ENCODE results near the gene ZKSCAN2. TPM values are rescaled to one million over a fixed set of nuclear protein-coding genes. Genes with fewer than 3 reads are reported as not detected.

The ZKSCAN2 gene
- polyA plus RNA-seq, 2 of the 4 experiments (the other 2 are of a cell fraction) = 2.0 to 3.4 TPM

DNA sequence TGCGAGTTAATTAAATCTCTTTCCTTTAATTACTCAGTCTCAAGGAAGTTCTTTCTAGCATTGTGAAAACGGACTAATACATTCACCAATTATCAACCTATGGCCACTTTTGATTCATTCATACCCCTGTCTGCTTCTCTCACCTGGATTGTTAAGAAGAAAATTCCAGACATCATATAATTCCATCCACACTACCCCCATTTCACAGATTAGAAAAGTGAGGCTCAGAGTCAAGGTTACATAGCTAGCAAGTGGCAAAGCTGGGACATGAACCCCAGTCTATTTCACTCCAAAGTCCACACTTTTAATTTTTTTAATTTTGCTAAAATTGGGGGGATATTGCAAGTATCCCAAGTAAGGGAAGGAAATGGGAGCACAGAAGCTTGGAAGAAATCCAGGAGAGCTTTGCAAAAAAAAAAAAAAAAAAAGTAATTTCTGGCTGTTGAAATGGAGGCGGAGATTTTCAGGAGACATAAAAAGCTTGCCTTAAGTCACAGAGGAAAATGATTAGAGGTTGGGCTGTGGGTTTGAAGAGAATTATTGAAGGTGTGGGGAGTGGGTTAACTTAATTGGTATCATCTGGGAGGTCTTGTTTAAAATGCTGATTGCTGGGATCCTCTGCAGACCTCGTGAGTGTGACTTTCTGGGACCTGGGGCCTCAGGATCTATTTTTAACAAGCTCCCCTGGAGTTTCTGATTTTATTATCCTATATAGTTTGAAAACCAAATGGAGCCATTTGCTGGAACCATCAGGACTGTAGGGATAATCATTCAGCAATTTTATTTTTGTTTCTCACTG lies 42.3 kb upstream of the ZKSCAN2 start:
- ChIA-PET CTCF (no interaction called here), POLR2A (no interaction called here)
- Histone ChIP-seq H3K4me3 (no peak overlapping the region), H3K27ac (no peak overlapping the region), H3K4me2 (no peak overlapping the region), H3K9me3 (no peaks in the 10 kb centered on the region), H3K4me1 (no peaks in the 10 kb centered on the region)
- TF ChIP-seq JUNB (IDR thresholded peaks at IDR 0.05) (no peak), ESRRA (IDR thresholded peaks at IDR 0.05; ENCODE audit: borderline replicate concordance, low read length) (no peak), CBX2 (IDR thresholded peaks at IDR 0.05; ENCODE audit: borderline replicate concordance, low read depth) (no peak), MAZ (IDR thresholded peaks at IDR 0.05; ENCODE audit: borderline replicate concordance, low read depth, low read length) (no peak), RAD21 (conservative IDR thresholded peaks at IDR 0.05 in 1 of 2, IDR thresholded peaks at IDR 0.05 in 1 of 2) (no peak), RARB (CRISPR knock-in tag; IDR thresholded peaks at IDR 0.05) (no peak), CHD4 (IDR thresholded peaks at IDR 0.05; ENCODE audit: borderline replicate concordance) (no peak), ZNF302 (CRISPR knock-in tag; IDR thresholded peaks at IDR 0.05) (no peak), CHD2 (IDR thresholded peaks at IDR 0.05; ENCODE audit: low read length, partially characterized antibody) (no peak), NPAS2 (CRISPR knock-in tag; IDR thresholded peaks at IDR 0.05; ENCODE audit: borderline replicate concordance) (no peak), BHLHE40 (IDR thresholded peaks at IDR 0.05; ENCODE audit: low read depth, low read length) (no peak), POLR2A (IDR thresholded peaks at IDR 0.05; ENCODE audit: low read length) (no peak), CEBPB (IDR thresholded peaks at IDR 0.05) (no peak)
- TF ChIP-seq, protein P1, sequence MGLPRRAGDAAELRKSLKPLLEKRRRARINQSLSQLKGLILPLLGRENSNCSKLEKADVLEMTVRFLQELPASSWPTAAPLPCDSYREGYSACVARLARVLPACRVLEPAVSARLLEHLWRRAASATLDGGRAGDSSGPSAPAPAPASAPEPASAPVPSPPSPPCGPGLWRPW (IDR thresholded peaks at IDR 0.05) = no peak
- TF ChIP-seq, protein P2, sequence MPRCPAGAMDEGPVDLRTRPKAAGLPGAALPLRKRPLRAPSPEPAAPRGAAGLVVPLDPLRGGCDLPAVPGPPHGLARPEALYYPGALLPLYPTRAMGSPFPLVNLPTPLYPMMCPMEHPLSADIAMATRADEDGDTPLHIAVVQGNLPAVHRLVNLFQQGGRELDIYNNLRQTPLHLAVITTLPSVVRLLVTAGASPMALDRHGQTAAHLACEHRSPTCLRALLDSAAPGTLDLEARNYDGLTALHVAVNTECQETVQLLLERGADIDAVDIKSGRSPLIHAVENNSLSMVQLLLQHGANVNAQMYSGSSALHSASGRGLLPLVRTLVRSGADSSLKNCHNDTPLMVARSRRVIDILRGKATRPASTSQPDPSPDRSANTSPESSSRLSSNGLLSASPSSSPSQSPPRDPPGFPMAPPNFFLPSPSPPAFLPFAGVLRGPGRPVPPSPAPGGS (IDR thresholded peaks at IDR 0.05) = no peak
- TF ChIP-seq, protein P3, sequence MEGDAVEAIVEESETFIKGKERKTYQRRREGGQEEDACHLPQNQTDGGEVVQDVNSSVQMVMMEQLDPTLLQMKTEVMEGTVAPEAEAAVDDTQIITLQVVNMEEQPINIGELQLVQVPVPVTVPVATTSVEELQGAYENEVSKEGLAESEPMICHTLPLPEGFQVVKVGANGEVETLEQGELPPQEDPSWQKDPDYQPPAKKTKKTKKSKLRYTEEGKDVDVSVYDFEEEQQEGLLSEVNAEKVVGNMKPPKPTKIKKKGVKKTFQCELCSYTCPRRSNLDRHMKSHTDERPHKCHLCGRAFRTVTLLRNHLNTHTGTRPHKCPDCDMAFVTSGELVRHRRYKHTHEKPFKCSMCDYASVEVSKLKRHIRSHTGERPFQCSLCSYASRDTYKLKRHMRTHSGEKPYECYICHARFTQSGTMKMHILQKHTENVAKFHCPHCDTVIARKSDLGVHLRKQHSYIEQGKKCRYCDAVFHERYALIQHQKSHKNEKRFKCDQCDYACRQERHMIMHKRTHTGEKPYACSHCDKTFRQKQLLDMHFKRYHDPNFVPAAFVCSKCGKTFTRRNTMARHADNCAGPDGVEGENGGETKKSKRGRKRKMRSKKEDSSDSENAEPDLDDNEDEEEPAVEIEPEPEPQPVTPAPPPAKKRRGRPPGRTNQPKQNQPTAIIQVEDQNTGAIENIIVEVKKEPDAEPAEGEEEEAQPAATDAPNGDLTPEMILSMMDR (IDR thresholded peaks at IDR 0.05) = no peak
- TF ChIP-seq, protein P4, sequence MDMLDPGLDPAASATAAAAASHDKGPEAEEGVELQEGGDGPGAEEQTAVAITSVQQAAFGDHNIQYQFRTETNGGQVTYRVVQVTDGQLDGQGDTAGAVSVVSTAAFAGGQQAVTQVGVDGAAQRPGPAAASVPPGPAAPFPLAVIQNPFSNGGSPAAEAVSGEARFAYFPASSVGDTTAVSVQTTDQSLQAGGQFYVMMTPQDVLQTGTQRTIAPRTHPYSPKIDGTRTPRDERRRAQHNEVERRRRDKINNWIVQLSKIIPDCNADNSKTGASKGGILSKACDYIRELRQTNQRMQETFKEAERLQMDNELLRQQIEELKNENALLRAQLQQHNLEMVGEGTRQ (IDR thresholded peaks at IDR 0.05) = no peak
- TF ChIP-seq, protein P5, sequence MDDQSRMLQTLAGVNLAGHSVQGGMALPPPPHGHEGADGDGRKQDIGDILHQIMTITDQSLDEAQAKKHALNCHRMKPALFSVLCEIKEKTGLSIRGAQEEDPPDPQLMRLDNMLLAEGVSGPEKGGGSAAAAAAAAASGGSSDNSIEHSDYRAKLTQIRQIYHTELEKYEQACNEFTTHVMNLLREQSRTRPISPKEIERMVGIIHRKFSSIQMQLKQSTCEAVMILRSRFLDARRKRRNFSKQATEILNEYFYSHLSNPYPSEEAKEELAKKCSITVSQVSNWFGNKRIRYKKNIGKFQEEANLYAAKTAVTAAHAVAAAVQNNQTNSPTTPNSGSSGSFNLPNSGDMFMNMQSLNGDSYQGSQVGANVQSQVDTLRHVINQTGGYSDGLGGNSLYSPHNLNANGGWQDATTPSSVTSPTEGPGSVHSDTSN (IDR thresholded peaks at IDR 0.05) = no peak
- TF ChIP-seq, protein P6, sequence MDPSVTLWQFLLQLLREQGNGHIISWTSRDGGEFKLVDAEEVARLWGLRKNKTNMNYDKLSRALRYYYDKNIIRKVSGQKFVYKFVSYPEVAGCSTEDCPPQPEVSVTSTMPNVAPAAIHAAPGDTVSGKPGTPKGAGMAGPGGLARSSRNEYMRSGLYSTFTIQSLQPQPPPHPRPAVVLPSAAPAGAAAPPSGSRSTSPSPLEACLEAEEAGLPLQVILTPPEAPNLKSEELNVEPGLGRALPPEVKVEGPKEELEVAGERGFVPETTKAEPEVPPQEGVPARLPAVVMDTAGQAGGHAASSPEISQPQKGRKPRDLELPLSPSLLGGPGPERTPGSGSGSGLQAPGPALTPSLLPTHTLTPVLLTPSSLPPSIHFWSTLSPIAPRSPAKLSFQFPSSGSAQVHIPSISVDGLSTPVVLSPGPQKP (IDR thresholded peaks at IDR 0.05; ENCODE audit: low read depth, low read length) = no peak
- ATAC-seq (no peak; a peak in 1 of 6 replicates), DNase-seq (ENCODE audit: low read depth in 1 of 2, low spot score in 1 of 2) (no peak), FAIRE-seq (no peak)
- WGBS (ENCODE audit: missing lambda C conversion rate) = 20% methylated on average over 4 of the region's 4 CpGs
